ENCODE results near the gene ATP10A.

ATP10A gene

DNA sequence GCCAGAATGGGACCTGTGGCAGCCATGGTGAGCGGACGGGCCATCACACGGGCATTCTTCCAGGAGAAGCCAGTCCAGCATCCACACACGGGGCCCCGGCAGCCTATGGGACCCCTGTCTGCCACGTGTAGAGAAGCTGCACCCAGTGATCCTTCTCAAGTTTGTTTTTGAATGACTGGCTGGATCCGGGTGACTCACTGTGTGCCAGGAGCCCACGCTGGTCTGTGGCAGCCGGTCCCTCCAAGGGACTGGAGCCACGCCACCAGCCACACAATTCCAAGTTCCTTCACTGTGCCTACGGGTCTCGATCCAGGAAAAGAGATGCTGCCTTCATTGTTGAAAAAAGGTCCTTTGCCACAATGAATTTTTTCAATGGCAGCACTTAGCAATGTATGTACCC, 58.1 kb downstream of the ATP10A start:
- no peak for DNase-seq
- H3K9me3 Mint-ChIP-seq: no peaks in the 10 kb centered on the region
- H3K27me3 Mint-ChIP-seq: no peaks in the 10 kb centered on the region
- peaks cover 51% of the 10 kb centered on the region for H3K4me1 Mint-ChIP-seq
- CTCF ChIA-PET: no interaction called here
- no peak overlapping the region for H3K4me3 Mint-ChIP-seq
- H3K36me3 Mint-ChIP-seq: peaks cover 18% of the 10 kb centered on the region
- no peak overlapping the region for H3K27ac Mint-ChIP-seq

DNA sequence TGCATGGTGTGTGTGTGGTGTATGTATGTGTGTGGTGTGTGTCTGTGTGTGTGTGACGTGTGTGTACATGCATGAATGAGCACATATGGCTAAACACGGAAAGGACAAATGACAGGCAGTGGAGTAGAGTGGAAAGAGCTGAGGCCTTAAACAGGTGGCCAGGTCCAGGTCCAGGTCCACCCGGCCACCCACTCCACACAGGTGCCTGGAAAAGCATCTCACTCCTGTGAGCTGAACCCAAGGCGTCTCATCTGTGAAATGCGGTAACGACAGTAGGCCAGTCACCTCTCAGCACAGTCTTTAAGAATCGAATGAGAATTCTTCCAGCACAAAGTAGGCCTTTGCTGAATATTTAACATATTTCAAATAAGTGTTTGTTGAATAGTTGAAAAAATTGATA, 58.7 kb downstream of the ATP10A start:
- peaks cover 50% of the 10 kb centered on the region for H3K4me1 Mint-ChIP-seq
- DNase-seq: no peak
- peaks cover 18% of the 10 kb centered on the region for H3K36me3 Mint-ChIP-seq
- CTCF ChIA-PET: no interaction called here
- H3K27me3 Mint-ChIP-seq: no peaks in the 10 kb centered on the region
- H3K4me3 Mint-ChIP-seq: no peak overlapping the region
- H3K27ac Mint-ChIP-seq: no peak overlapping the region
- H3K9me3 Mint-ChIP-seq: no peaks in the 10 kb centered on the region

DNA sequence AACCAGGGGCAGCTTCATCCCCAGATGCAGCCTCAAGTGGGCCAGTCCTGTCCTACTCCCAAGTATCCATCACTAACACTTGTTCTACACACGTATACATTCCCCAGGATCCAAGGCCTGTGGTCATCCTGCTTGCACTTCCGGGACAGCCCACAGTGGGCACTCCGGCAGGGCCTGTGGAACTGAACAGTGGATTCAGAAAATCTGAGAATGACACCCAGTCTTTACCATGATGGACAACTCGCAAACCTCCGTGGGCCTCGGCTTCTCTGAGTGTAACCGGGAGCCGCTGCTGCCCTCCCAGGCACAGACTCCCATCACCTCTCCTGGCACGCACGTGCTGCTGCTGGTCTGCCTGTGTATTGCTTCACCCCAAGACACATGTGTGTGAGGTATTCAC, 59.6 kb downstream of the ATP10A start:
- CTCF ChIA-PET: no interaction called here
- Mint-ChIP-seq H3K36me3 (peaks cover 21% of the 10 kb centered on the region), H3K27me3 (no peaks in the 10 kb centered on the region), H3K27ac (no peak overlapping the region), H3K4me1 (peaks cover 51% of the 10 kb centered on the region), H3K4me3 (no peak overlapping the region), H3K9me3 (no peaks in the 10 kb centered on the region)
- DNase-seq: no peak

DNA sequence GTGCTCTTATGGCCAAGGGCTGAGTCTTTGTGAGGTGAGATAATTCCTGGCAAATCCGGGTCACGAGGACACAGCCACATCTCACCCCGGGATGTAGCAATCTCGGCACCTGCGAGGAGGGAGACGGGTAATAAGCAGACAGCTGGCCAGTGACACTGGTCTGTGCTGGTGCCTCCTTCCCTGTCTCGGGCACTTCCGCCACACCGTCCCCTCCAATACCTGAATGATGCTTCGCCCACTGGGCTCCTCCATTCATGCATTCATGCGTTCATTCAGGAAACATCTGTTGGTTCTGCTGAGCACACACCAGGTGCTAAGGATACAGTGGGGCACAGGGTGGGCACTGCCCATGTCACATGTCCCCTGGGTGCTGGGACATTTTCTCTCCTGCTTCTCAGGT, 60.1 kb downstream of the ATP10A start:
- H3K27ac Mint-ChIP-seq: no peak overlapping the region

DNA sequence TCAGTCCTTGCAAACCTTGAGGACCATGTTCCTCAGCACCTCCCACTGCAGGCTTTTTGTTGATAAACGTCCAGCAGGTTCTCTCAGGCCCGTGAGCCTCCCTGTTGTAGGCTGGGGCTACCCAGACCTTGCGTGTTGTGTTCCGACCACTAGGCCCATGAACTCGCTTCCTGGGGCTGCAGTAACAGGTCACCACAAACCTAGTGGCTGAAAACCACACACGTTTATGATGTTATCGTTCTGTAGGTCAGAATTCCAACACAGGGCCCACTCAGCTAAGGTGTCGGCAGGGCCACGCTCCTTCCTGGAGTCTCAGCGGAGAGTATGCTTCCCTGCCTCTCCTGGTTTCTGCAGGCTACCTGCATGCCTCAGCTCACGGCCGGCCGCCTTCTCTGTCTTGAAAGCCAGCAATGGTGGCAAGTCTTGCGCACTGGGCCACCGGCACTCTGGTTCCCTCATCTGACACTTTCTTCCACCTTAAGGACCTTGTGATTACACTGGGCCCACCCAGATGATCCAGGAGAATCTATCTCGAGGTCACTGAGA, 60.8 kb downstream of the ATP10A start:
- peaks cover 20% of the 10 kb centered on the region for H3K36me3 Mint-ChIP-seq
- DNase-seq: no peak
- H3K27ac Mint-ChIP-seq: peak overlapping the region; percentile 60
- CTCF ChIA-PET: no interaction called here
- no peaks in the 10 kb centered on the region for H3K9me3 Mint-ChIP-seq
- no peaks in the 10 kb centered on the region for H3K27me3 Mint-ChIP-seq
- H3K4me1 Mint-ChIP-seq: peaks cover 46% of the 10 kb centered on the region
- no peak overlapping the region for H3K4me3 Mint-ChIP-seq

More for the DNA sequence above, 60.1 kb downstream of the ATP10A start:
- Mint-ChIP-seq H3K4me1 (peaks cover 50% of the 10 kb centered on the region), H3K9me3 (no peaks in the 10 kb centered on the region), H3K4me3 (no peak overlapping the region), H3K36me3 (peaks cover 20% of the 10 kb centered on the region), H3K27me3 (no peaks in the 10 kb centered on the region)
- CTCF ChIA-PET: no interaction called here
- no peak for DNase-seq

DNA sequence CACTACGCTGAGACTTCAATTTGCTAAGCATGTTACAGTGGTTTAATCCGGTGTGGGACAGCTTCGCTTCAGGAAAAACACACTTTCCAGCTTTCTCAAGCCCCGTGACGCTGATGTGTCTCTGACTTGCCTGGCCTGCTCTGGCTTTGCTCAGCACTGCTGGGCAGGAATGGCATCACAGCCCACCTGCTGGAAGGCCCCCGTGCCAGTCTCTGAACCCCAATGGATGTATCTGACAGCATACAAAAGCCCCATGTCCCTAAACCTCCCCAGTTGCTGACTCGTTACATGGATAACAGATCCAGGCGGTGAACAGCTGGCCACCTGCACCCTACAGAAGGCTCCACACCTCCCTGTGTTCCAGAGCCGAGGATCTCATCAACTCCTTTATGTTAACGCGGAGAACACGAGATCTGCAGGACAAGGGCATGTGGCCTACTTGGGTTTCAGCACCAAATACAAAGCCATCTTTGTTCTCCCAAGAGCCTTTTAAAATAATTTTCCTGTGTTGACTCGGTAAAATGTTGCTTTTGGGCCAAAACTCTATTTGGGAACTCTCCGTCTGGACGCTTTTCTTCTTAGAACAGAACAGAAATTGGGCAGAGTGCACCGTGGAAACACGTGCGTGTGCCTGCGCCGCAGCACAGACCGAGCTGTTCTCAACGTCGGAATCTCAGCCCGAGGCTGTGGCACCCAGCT, 61.4 kb downstream of the ATP10A start:
- no peak overlapping the region for H3K4me3 Mint-ChIP-seq
- H3K9me3 Mint-ChIP-seq: no peaks in the 10 kb centered on the region
- H3K27ac Mint-ChIP-seq: no peak overlapping the region
- CTCF ChIA-PET: no interaction called here
- H3K4me1 Mint-ChIP-seq: peaks cover 47% of the 10 kb centered on the region
- H3K36me3 Mint-ChIP-seq: peaks cover 16% of the 10 kb centered on the region
- no peak for DNase-seq
- H3K27me3 Mint-ChIP-seq: no peaks in the 10 kb centered on the region

DNA sequence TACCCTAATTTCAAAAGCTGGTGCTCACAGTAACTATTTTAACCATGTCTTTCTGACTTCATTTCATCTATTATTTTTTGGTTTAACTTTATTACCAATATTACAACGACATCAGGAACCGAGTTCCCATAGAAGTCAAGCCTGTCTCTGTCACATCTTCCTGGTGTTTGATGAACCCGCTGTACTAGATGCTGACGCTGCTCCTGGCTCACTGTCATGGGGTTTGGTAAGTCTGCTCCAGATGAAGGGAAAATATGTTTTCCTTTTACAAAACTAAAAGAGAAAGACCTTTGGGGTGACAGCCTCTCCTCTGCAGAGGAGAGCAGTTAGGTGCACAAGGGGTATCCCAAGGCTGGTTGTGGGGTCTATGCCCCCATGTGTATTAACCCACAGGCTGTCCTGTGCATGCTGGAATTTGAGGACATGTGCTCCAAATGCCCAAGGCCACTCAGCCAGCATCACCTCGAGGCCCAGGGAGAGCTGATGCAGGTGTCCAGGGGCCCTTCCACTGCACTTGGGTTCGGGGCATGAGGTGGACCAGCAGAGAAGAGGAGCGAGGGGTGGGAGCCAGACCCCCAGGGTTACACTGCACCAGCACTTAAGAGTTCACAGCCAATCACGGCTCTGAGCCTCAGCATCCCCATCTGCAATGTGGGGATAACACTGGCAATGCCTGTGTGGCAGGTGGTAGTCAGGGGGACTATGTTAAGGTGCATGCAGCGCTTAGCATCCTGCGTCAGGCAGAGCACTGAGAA, 62.2 kb downstream of the ATP10A start:
- Mint-ChIP-seq H3K27me3 (no peaks in the 10 kb centered on the region), H3K9me3 (no peaks in the 10 kb centered on the region), H3K36me3 (peaks cover 15% of the 10 kb centered on the region), H3K4me3 (no peak overlapping the region), H3K4me1 (peaks cover 46% of the 10 kb centered on the region), H3K27ac (no peak overlapping the region)
- DNase-seq: no peak
- CTCF ChIA-PET: no interaction called here

DNA sequence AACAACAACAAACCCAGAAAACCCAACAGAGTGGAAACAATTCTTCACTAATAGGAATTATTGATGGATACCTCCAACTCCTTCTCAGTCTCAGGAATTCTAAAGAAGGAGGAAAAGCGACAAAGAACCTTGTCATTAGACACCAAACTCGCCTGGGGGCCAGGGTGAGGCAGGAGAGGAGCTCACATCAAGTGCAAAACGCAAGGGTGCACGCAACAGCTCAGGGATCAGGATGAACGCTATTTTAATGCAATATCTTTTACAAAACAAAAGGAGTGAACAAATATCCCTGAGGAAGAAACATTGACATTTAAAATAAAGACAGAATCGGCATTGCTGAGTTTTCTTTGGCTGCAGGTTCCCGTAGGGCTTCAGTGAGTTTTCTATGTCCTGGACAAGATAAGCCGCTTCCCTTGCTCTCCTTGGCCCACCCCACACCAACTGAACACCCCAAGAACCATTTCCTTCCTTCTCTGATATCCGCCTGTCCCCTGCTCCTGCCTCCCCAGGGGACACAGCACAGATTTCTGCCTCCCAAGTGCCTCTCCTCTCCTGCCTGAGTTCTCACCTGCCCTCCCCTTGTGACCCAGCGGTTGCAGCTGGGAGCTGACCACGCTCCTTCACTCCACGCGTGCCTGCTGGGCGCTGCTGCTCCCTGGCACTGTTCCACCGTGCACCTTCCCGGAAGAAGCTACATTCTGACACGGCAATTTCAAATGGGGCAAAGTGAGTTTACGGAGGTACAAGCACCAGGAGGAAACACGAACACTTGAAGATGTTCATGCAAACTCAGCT, 63.0 kb downstream of the ATP10A start:
- H3K27me3 Mint-ChIP-seq: no peaks in the 10 kb centered on the region
- CTCF ChIA-PET: no interaction called here
- no peaks in the 10 kb centered on the region for H3K9me3 Mint-ChIP-seq
- no peak overlapping the region for H3K4me3 Mint-ChIP-seq
- H3K4me1 Mint-ChIP-seq: peaks cover 44% of the 10 kb centered on the region
- H3K36me3 Mint-ChIP-seq: peaks cover 17% of the 10 kb centered on the region
- no peak for DNase-seq
- H3K27ac Mint-ChIP-seq: peak overlapping the region; percentile 29

DNA sequence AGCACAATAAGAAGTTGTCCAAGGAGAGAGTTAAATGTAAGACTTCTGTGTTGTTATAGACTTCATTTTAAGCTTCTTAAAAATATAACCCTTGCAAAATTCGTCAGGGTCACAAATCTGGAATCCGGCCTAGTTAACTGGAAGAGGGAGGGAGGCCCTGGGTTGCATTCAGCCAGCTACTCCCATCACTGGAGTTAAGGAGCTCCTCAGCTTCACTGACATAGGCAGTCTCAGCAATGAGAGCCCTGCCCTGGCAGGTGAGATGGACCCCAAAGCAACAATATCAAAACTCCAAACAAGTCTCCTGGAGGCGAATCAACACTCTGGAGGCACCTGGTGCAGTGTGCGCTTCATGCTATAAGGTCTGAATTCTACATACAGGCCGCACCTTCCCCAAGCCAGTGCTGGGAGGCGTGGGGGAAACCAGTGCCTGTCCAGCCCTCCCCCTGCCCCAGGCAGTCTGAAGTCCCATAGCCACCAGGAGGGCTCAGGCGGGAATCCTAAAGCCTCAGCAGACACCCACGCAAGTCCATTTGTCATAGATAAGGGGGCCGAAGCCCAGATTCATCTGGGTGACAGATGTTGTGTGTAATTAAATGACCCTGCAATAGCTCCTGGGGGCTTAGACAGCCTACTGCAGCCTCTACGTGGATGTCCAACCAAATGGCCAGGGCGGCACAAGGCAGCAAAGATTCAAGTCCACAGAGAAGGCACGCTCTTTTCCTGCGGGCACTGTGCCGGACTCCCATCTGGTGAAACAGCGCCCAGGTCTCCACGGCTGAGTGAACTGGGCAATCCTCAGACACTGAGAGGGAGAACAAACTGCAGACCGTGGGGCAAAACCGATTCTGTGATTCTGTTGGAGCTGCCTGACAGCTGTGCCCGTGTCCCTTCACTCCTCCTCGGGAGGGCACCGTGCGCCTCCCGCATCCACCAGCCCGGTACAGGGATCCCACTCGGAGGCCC, 64.9 kb downstream of the ATP10A start:
- DNase-seq: no peak
- H3K36me3 Mint-ChIP-seq: peaks cover 18% of the 10 kb centered on the region
- no peak overlapping the region for H3K27ac Mint-ChIP-seq
- peaks cover 47% of the 10 kb centered on the region for H3K4me1 Mint-ChIP-seq
- no peaks in the 10 kb centered on the region for H3K9me3 Mint-ChIP-seq
- CTCF ChIA-PET: interaction anchor here (0.6 kb wide), 1 partner anchor 430 kb away, joined by 3 read pairs; no protein-coding TSS in a partner anchor
- no peak overlapping the region for H3K4me3 Mint-ChIP-seq
- H3K27me3 Mint-ChIP-seq: no peaks in the 10 kb centered on the region

DNA sequence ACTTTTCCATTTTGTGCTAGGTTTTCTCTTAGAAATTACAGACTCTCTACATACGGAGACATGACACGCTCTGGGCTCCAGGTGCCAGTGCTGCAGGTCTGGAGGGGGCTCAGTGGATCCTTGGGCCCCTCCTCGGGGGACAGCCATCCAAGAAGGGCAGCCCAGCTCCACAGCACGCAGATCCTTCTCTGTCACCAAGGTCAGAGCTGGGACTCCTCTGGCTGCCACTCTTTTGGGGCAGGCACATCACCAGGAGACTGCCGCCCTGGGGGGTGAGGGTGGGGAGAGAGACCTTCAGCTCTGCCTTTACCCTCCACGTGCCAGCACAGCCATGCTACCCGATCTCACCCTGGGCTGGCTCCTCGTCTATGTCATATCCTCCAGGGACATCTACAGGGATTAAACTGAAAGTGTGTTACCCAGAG, 65.6 kb downstream of the ATP10A start:
- H3K4me1 Mint-ChIP-seq: peaks cover 48% of the 10 kb centered on the region
- no peak overlapping the region for H3K27ac Mint-ChIP-seq
- H3K27me3 Mint-ChIP-seq: no peaks in the 10 kb centered on the region
- peaks cover 12% of the 10 kb centered on the region for H3K36me3 Mint-ChIP-seq
- CTCF ChIA-PET: no interaction called here
- H3K9me3 Mint-ChIP-seq: no peaks in the 10 kb centered on the region
- DNase-seq: no peak
- H3K4me3 Mint-ChIP-seq: no peak overlapping the region

DNA sequence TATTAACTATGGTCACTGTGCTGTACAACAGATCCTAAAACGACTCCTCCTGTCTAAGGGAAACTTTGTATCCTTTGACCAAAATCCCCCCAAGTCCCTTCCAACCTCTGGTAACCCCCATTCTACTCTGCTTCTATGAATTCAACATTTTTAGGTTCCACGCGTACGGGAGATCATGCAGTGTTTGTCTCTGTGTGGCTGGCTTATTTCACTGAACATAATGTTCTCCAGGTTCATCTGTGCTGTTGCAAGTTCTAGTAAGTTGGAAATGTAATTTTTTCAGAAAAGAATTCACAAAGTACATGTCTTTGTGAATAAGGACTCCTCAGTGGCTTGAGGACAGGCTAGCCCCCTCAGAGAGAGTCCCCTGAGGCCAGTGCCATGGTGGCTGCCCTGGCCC, 66.1 kb downstream of the ATP10A start:
- no peak overlapping the region for H3K4me3 Mint-ChIP-seq
- H3K36me3 Mint-ChIP-seq: peaks cover 12% of the 10 kb centered on the region
- DNase-seq: no peak
- no peaks in the 10 kb centered on the region for H3K9me3 Mint-ChIP-seq
- H3K4me1 Mint-ChIP-seq: peaks cover 47% of the 10 kb centered on the region
- no peak overlapping the region for H3K27ac Mint-ChIP-seq
- H3K27me3 Mint-ChIP-seq: no peaks in the 10 kb centered on the region
- CTCF ChIA-PET: interaction anchor here (0.9 kb wide), 1 partner anchor 137 kb away, joined by 3 read pairs; no protein-coding TSS in a partner anchor

DNA sequence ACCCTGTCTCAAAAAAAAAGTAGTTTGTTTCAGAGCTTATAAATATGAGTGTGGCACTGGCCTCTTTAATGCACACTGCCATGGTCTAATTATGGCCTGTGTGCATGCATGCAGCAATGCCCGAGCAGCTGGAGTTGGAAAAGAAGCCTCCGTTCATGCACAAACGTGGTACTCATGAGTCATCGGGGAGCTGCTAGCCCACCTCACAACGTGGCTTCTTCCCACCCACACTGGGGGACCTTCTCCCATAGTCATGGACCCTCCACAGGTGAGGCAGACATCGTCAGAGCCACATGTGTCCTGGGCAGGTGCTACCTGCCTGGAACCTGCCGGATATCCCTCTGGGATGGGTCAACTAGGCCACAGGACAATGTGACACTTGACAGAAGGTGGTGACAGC, 66.7 kb downstream of the ATP10A start:
- Mint-ChIP-seq H3K9me3 (no peaks in the 10 kb centered on the region), H3K4me1 (peaks cover 53% of the 10 kb centered on the region), H3K4me3 (no peak overlapping the region), H3K27ac (no peak overlapping the region), H3K36me3 (peaks cover 12% of the 10 kb centered on the region), H3K27me3 (no peaks in the 10 kb centered on the region)
- DNase-seq: no peak
- CTCF ChIA-PET: interaction anchor here (0.8 to 1.9 kb wide), 4 partner anchors 10 to 137 kb away, joined by 3 to 5 read pairs (median 4); no protein-coding TSS in a partner anchor

DNA sequence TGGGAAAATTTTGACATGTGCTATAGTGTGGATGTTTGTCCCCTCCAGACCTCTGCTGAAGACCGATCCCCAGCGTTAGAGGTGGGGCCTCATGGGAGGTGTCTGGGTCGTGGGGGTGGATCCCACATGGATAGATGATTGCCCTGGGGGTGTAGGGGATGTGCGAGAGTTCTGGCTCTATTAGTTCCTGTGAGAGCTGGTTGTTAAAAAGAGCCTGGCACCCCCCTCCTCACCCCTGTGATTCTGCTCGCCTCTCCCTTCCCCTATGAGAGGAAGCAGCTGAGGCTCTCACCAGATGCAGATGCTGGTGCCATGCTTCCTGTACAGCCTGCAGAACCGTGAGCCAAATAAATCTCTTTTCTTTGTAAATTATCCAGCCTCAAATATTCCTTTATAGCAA, 67.4 kb downstream of the ATP10A start:
- H3K4me3 Mint-ChIP-seq: no peak overlapping the region
- peaks cover 12% of the 10 kb centered on the region for H3K36me3 Mint-ChIP-seq
- peaks cover 53% of the 10 kb centered on the region for H3K4me1 Mint-ChIP-seq
- no peaks in the 10 kb centered on the region for H3K27me3 Mint-ChIP-seq
- H3K9me3 Mint-ChIP-seq: no peaks in the 10 kb centered on the region
- CTCF ChIA-PET: interaction anchor here (1.2 to 1.9 kb wide), 2 partner anchors 22 to 65 kb away, joined by 4 to 5 read pairs; no protein-coding TSS in a partner anchor
- H3K27ac Mint-ChIP-seq: peak overlapping the region; percentile 50
- peak; percentile 30 for DNase-seq
